GM19239 (cell line): Measurements from ENCODE around the gene CPT1C.

ENCODE experiments used
- DNase-seq: peaks from one replicate; pipeline ENCODE4 v3.0.0; 2011; ENCODE audit warnings: low spot score; ENCODE audit not compliant: insufficient read length
- FAIRE-seq: peaks from 2 replicates; lab custom pipeline; 2011; peaks lifted over from hg19 to GRCh38; lab: Jason Lieb, UNC

The CPT1C gene

DNA sequence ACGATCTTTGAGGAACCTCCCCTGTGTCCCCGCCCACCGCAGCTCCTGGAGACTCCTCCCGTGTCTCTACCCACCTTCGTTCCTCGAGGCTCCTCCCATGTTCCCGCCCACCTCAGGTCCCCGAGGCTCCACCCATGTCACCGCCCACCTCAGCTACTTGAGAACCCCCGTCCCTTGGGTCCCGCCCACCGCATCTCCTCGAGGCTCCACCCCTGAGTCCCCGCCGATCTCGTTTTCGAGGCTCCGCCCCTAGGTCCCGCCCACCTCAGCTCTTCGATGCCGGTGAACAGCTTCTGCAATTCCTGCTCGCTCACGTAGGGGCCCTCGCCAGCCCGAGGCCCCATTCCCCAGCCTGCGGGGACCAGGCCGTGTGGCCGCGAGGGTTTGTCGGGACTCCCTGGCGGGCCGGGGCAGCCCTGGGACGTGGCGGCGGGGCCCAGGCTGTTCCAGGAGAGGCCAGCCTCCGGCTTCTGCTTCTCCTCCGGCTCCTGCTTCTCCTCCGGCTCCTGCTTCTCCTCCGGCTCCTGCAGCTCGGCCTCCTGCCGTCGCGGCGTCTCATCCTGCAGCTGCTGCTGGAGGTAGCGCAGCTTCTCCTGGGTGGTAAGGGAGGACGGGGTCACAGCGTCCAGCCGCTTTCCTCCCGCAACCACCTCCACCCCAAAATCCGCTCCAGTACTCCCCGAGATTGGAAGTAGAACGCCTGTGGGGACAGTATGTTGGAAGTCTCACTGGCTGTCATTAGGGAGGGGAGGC is 55.5 kb downstream of the CPT1C start:
- no peak for DNase-seq

DNA sequence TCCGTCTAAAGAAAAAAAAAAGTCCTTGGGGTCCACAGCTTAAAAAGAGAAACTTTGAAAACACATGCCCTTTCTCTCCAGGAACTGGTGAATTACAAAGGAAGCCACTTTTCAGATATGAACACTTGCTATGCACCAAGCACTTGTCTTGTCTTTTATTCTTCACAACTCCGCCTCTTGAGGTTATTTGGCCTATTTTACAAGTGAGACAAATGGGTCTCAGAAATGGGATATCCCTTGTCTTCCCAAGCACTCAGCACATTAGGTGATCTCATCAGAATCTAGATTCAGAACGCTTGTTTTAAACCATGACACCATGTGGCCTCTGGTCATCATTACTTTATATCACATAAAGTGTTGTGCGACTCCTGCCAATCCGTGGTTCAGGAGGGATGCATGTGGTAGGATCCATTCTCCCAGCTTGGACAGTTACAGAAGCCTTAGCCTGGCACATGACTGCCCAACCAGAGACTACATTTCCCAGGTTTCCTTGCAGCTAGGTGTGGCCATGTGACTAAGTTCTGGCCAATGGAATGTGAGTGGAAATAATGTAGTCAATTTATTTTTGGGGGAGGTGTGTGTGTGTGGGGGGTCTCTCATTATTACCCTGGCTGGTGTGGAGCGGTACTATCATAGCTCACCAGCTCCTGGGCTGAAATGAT is 58.3 kb downstream of the CPT1C start:
- FAIRE-seq, result no peak

More for the DNA sequence above, 55.5 kb downstream of the CPT1C start:
- FAIRE-seq, result no peak

DNA sequence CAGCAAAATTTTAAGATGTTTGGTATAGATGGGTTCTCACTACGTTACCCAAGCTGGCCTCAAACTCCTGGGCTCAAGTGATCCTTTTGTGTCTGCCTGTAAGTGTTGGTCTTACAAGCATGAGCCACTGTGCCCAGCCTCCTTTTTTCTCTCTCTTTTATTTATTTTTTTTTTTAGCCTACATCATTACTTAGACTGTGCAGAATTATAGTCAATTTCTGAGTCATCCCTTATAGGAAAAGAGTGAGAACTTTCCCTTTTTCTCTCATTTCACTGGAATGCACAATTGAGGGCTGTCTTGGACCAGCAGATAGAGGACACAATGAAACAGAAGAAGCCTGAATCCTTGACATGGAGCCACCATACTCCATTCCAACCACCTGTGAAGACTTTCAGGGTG is 58.9 kb downstream of the CPT1C start:
- FAIRE-seq (no peak), DNase-seq (no peak)

More for the DNA sequence above, 58.3 kb downstream of the CPT1C start:
- DNase-seq, result no peak

DNA sequence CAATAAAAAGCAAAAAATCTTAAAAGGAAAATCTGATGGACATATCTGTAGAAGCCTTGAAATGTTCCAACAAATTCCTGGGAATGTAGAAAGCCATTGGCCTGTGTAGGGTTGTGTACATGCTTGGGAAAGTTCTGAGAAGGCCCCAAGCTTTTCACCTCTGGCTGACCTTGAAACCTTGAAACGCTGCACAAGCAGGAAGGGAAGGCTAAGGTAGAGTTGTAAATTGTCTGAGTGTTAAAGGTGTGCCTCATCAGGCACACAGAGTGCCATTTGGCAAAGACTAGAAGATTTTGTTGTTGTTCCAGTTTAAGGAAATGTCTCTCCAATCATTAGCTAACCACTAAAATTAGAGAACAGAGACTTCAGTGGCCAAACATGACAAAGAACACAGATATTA is 61.8 kb downstream of the CPT1C start:
- FAIRE-seq (no peak), DNase-seq (no peak)

DNA sequence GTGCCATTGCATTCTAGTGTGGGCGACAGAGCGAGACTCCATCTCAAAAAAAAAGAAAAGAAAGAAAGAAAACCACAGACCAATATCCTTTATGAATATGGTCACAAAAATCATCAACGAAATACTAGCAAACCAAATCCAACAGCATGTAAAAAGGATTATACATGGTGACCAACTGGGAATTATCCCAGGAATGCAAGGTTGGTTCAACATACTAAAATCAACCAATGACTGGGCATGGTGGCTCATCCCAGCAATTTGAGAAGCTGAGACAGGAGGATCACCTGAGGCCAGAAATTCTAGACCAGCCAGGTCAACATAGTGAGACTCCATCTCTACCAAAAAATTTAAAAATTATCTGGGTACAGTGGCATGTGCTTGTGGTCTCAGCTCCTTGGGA is 65.0 kb downstream of the CPT1C start:
- FAIRE-seq (no peak), DNase-seq (no peak)

DNA sequence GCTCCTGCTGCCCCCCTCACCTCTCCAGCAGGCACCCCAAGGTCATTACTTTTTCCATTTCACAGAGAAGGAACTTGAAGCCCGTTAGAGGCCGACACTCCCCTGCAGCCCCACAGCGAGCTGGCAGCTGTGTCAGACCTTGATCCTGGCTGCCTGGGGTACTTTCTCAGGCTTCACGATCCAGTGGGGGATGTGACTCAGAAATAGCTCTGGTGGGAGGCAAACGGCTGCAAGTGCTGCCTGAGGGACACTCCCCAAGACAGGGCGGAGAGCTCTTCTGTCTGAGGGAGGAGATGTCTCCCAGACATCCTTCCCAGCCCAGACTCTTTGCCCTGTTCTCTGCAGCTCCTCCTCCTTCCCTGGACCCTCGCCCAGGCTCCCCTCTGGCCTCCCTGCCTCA is 67.4 kb downstream of the CPT1C start:
- no peak for FAIRE-seq
- no peak for DNase-seq

DNA sequence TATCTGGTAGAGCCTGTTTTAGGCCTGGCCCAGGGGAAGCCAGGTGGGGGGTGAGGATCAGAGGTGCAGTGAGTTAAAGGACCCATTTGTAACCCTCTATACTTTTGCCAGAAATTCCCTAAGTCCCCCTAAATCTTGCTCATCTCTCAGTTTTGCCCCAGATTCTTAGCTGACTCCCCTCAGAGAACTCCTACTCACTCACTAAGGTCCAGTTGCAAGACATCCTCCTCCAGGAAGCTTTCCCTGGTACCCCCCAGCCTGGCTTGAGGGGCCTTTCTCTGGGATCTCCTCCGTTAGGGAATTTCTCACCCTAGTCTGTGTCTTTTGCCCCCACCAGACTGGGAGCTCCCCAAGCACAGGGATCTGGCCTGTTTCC is 70.3 kb downstream of the CPT1C start:
- FAIRE-seq, result no peak

DNA sequence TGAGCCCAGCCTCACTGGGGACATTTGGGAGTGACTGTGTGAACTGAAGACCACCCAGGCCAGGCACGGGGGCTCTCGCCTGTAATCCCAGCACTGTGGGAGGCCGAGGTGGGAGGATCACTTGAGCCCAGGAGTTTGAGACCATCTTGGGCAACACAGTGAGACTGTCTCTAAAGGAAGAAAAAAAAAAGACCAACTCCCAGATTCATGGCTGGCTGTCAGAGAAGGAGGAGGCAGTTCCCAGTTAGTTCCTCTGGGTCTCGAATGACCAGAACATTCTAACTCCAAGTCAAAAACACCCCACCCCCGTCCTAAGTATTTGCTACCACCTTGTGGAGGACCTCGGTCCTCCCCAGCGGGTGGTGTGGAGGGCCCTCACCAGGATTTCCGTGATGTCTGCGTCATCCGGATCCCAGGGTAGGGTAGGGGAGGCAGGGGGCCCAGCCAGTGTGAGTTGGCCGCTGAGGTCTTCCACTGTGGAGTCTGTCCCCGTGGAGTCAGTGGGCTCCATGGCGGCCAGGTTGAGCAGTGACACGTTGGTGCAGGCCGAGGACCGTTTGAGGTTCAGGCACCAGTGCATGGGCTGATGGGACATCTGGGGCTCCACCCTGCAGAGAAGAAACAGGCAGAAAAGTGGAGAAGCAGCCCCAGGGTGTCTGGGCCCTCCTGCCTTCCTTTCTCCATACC is 70.9 kb downstream of the CPT1C start:
- FAIRE-seq, result no peak
- DNase-seq, result no peak

More for the DNA sequence above, 70.3 kb downstream of the CPT1C start:
- no peak for DNase-seq

DNA sequence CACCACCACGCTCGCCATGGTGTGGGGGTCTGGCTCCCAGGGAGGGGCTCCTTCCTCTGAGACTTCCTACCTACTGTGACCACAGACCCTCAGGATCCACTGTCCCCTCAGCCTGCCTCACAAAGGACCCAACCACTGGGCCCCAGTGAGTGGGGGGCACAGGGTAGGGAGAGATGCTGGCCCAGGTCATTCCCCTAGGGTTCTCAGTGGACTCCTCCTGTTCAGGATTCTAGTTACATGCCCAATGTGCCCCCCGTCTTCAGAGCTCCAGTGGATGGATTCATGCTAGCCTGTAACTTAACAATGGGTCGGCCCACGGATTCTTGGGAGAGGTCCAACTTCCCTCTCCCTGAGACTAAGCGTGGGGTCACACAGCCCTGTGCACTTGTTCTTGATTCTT is 72.3 kb downstream of the CPT1C start, which contains the start of gene TSKS:
TSKS (minus strand) TSS at position 77 of the 400 bp plus-strand sequence; CDS start at position 18, 59 bp downstream.
- FAIRE-seq (no peak), DNase-seq (no peak)
